Endothelial cell of umbilical vein (primary cell): ENCODE results near the gene OSBPL9. TPM values are rescaled to one million over a fixed set of nuclear protein-coding genes. Genes with fewer than 3 reads are reported as not detected.
A peak's percentile ranks its signal among the peaks of the same experiment; 100 is the strongest.

Experiments used
- BruUV-seq: library from RNA; stranded (reverse); fragments of 400-500 nt; replicated peaks from 2 replicates; lab custom pipeline; 2021; lab: Mats Ljungman, UMichigan
- CTCF ChIA-PET: fragments of 300-600, 350-600 bp; sonication (Branson Sonifier 250); formaldehyde crosslinking; loops from one replicate; lab custom pipeline; 2021; ENCODE audit warnings: antibody characterized with exemption, inconsistent platforms; lab: Charles Lee
- POLR2A ChIA-PET: fragments of 300-600, 350-600 bp; sonication (Branson Sonifier 250); formaldehyde crosslinking; loops from one replicate; lab custom pipeline; 2021; ENCODE audit warnings: antibody characterized with exemption, inconsistent platforms; lab: Charles Lee
- DNase-seq: peaks from one replicate; pipeline ENCODE4 v3.0.0-alpha.2; 2011; ENCODE audit warnings: low read depth, low spot score
- FAIRE-seq: peaks from 2 replicates; lab custom pipeline; 2011; peaks lifted over from hg19 to GRCh38; lab: Jason Lieb, UNC
- H2AFZ ChIP-seq: 2 replicates; pipeline ENCODE4 v1.6.0; 2012; ENCODE audit warnings: low read depth, low read length, control low read depth, inconsistent platforms
- H3K27ac ChIP-seq: 2 replicates; pipeline ENCODE4 v1.5.1; 2011; ENCODE audit warnings: low read depth, mild to moderate bottlenecking, control low read depth, low read length, moderate library complexity; ENCODE audit not compliant: insufficient read depth
- H3K27me3 ChIP-seq, 2 experiments: 2 replicates each; pipeline versions ENCODE4 v1.6.0 to v1.6.1; 2011; ENCODE audit warnings: low read length in 2 of 2, mixed read lengths in 1 of 2; ENCODE audit not compliant: control insufficient read depth in 2 of 2, insufficient read depth in 2 of 2
- H3K36me3 ChIP-seq, 2 experiments: 2 replicates in 1 of 2; 3 replicates in 1 of 2; pipeline ENCODE4 v1.5.1; 2011; ENCODE audit warnings: low read length in 2 of 2, mild to moderate bottlenecking in 1 of 2, moderate library complexity in 1 of 2; ENCODE audit not compliant: control insufficient read depth in 2 of 2, insufficient read depth in 2 of 2; ENCODE audit errors: extremely low read depth in 1 of 2
- H3K4me1 ChIP-seq: 3 replicates; pipeline ENCODE4 v1.5.1; 2011; ENCODE audit warnings: mild to moderate bottlenecking, low read length; ENCODE audit not compliant: control insufficient read depth, insufficient read depth; ENCODE audit errors: extremely low read depth
- H3K4me2 ChIP-seq: 2 replicates; pipeline ENCODE4 v1.6.1; 2011; ENCODE audit warnings: low read length, control low read depth, mixed read lengths; ENCODE audit not compliant: insufficient read depth
- H3K4me3 ChIP-seq, 3 experiments: fragments of 200-600 bp in 1 of 3; sonication (generic), shearing (Covaris generic) in 1 of 3; replicated peaks in 1 of 3; 2 replicates each; pipeline ENCODE4 v1.5.1; 2011 to 2016; ENCODE audit warnings: control low read depth in 3 of 3, low read length in 3 of 3, mild to moderate bottlenecking in 2 of 3, inconsistent platforms in 1 of 3, low read depth in 1 of 3, moderate library complexity in 1 of 3; ENCODE audit not compliant: insufficient read depth in 1 of 3
- H3K79me2 ChIP-seq: 2 replicates; pipeline ENCODE4 v1.6.0; 2012; ENCODE audit warnings: low read length, inconsistent platforms; ENCODE audit not compliant: control insufficient read depth, insufficient read depth
- H3K9ac ChIP-seq: replicated peaks from 2 replicates; pipeline ENCODE3; 2011; ENCODE audit warnings: low read length, control low read depth; ENCODE audit not compliant: insufficient read depth; ENCODE audit errors: extremely low read depth
- H3K9me1 ChIP-seq: replicated peaks from 3 replicates; pipeline ENCODE4 v1.6.0; 2011; ENCODE audit warnings: mild to moderate bottlenecking, low read length; ENCODE audit not compliant: control insufficient read depth, insufficient read depth; ENCODE audit errors: extremely low read depth
- H3K9me3 ChIP-seq: replicated peaks from 2 replicates; pipeline ENCODE4 v1.5.1; 2012; ENCODE audit warnings: low read length, inconsistent platforms; ENCODE audit not compliant: control insufficient read depth, insufficient read depth
- H4K20me1 ChIP-seq: replicated peaks from 2 replicates; pipeline ENCODE3; 2011; ENCODE audit warnings: mild to moderate bottlenecking, low read length; ENCODE audit not compliant: control insufficient read depth, insufficient read depth; ENCODE audit errors: extremely low read depth
- CTCF ChIP-seq, 2 donors: IDR thresholded peaks; 1 replicate in 1 of 2; 2 replicates in 1 of 2; pipeline ENCODE4 v1.5.1; 2011; ENCODE audit warnings: low read length in 2 of 2, mild to moderate bottlenecking in 2 of 2, moderate library complexity in 2 of 2, control low read depth in 1 of 2, inconsistent platforms in 1 of 2, low read depth in 1 of 2; ENCODE audit not compliant: insufficient read depth in 1 of 2; ENCODE audit errors: extremely low read depth in 1 of 2
- EZH2 ChIP-seq: IDR thresholded peaks from 2 replicates; pipeline ENCODE4 v1.6.1; 2012; ENCODE audit warnings: borderline replicate concordance, low read depth, mild to moderate bottlenecking, moderate library complexity, low read length, inconsistent platforms; ENCODE audit not compliant: severe bottlenecking
- FOS ChIP-seq: IDR thresholded peaks from 2 replicates; pipeline ENCODE4 v1.6.1; 2011; ENCODE audit warnings: mild to moderate bottlenecking, low read length, moderate library complexity, borderline replicate concordance; ENCODE audit not compliant: insufficient read depth
- GATA2 ChIP-seq: IDR thresholded peaks from 2 replicates; pipeline ENCODE4 v1.7.0; 2011; ENCODE audit warnings: low read depth, mild to moderate bottlenecking, moderate library complexity, mixed read lengths, low read length; ENCODE audit not compliant: insufficient read length, insufficient read depth
- JUN ChIP-seq: IDR thresholded peaks from 2 replicates; pipeline ENCODE4 v1.6.1; 2011; ENCODE audit warnings: borderline replicate concordance, low read depth; ENCODE audit not compliant: insufficient read length, insufficient read depth
- MAX ChIP-seq: IDR thresholded peaks from 2 replicates; pipeline ENCODE4 v1.6.1; 2011; ENCODE audit not compliant: insufficient read depth, insufficient read length
- MYC ChIP-seq: IDR thresholded peaks from one replicate; pipeline ENCODE4 v1.6.1; 2011; ENCODE audit warnings: mild to moderate bottlenecking, low read depth, low read length
- POLR2A ChIP-seq: IDR thresholded peaks from 2 replicates; pipeline ENCODE4 v1.6.1; 2012; ENCODE audit warnings: low read depth, mild to moderate bottlenecking, control low read depth, low read length
- POLR2AphosphoS5 ChIP-seq: IDR thresholded peaks from 2 replicates; pipeline ENCODE4 v1.6.1; 2012; ENCODE audit warnings: low read depth, mild to moderate bottlenecking, control low read depth, low read length, moderate library complexity; ENCODE audit not compliant: insufficient read depth
- dilution Hi-C: fragments of 300-500 bp; cut with MboI; formaldehyde crosslinking; loops from one replicate; pipeline ENCODE4 v1.15.0; 2019; ENCODE audit warnings: low sequenced_read_pairs; ENCODE audit not compliant: extremely low pct_ligation_motif_present
- intact Hi-C: fragments of 100-400 bp; cut with micrococcal nuclease; formaldehyde crosslinking; loops from one replicate; pipeline ENCODE4 v1.10.0; 2022
- polyA plus RNA-seq, 4 experiments: library from polyadenylated mRNA; depleted of rRNA in 3 of 4; stranded (reverse) in 3 of 4; unstranded in 1 of 4; fragments of >200 nt; gene quantifications; 2 replicates each; pipeline versions ENCODE4 v1.2.1 to v1.2.3, GENCODE V29; 2011 to 2012; ENCODE audit warnings: missing spikeins in 1 of 4
- total RNA-seq: library from RNA; stranded (reverse); gene quantifications from 2 replicates; pipeline ENCODE4 v1.2.3, GENCODE V29; 2021

OSBPL9 gene
- total and polyA plus RNA-seq, 2 donors (not counting 3 experiments of a cell fraction or from before 2014, with no cell fraction given), result 46.2 to 80.3 TPM

GRCh38 chr1:51570063-51570710 lies 46.7 kb upstream of the OSBPL9 start:
- BruUV-seq, result no TSS peak
- POLR2A ChIA-PET, result no interaction called here

GRCh38 chr1:51572365-51572764 lies 44.5 kb upstream of the OSBPL9 start:
- DNase-seq, result no peak
- Histone ChIP-seq H3K36me3 (no peaks in the 10 kb centered on the region), H3K9me3 (no peaks in the 10 kb centered on the region), H3K27ac (no peak overlapping the region), H3K27me3 (no peaks in the 10 kb centered on the region), H4K20me1 (no peaks in the 10 kb centered on the region), H3K4me2 (no peak overlapping the region), H3K4me1 (peaks cover 31% of the 10 kb centered on the region), H2AFZ (no peak overlapping the region), H3K9ac (no peak overlapping the region), H3K4me3 (no peak overlapping the region), H3K9me1 (no peaks in the 10 kb centered on the region), H3K79me2 (no peaks in the 10 kb centered on the region)
- intact Hi-C loops (no loop called here), dilution Hi-C loops (no loop called here)
- POLR2A ChIA-PET, result no interaction called here
- CTCF ChIA-PET, result no interaction called here
- FAIRE-seq, result no peak
- no TSS peak for BruUV-seq
- TF ChIP-seq MYC (no peak), MAX (no peak), CTCF (IDR thresholded peaks at IDR 0.05; ENCODE audit: extremely low read depth in 1 of 2, insufficient read depth in 1 of 2, low read depth in 1 of 2, low read length in 2 of 2) (no peak), POLR2A (no peak), GATA2 (no peak), JUN (no peak), EZH2 (no peak), POLR2AphosphoS5 (no peak), FOS (no peak)

More at GRCh38 chr1:51570063-51570710, 46.7 kb upstream of the OSBPL9 start:
- Histone ChIP-seq H3K27ac (peak overlapping the region; percentile 64), H3K4me2 (peak overlapping the region; percentile 62), H3K9me3 (no peaks in the 10 kb centered on the region), H3K9ac (peak overlapping the region; percentile 1), H3K9me1 (no peaks in the 10 kb centered on the region), H3K4me1 (peaks cover 21% of the 10 kb centered on the region), H3K36me3 (no peaks in the 10 kb centered on the region), H3K79me2 (no peaks in the 10 kb centered on the region), H4K20me1 (no peaks in the 10 kb centered on the region), H2AFZ (peak overlapping the region; percentile 8), H3K4me3 (no peak overlapping the region), H3K27me3 (no peaks in the 10 kb centered on the region)
- intact Hi-C loops (no loop called here), dilution Hi-C loops (no loop called here)
- CTCF ChIA-PET, result interaction anchor here (0.8 to 1.6 kb wide), 10 partner anchors 29 to 180 kb away, joined by 3 to 10 read pairs (median 4); partner anchors contain the start of gene OSBPL9
- DNase-seq, result no peak
- FAIRE-seq, result no peak
- TF ChIP-seq FOS, result no peak
- no peak for TF ChIP-seq MYC
- TF ChIP-seq JUN, result no peak
- TF ChIP-seq GATA2, result no peak
- TF ChIP-seq POLR2AphosphoS5, result no peak
- TF ChIP-seq POLR2A, result no peak
- TF ChIP-seq EZH2, result no peak
